ENCODE measurements around the gene MRGPRF.
"Not testable (repeated sequence)": the region's sequence is repeated elsewhere in the genome, so short reads cannot be mapped to it uniquely, and the experiment has no call there.

The MRGPRF gene

DNA sequence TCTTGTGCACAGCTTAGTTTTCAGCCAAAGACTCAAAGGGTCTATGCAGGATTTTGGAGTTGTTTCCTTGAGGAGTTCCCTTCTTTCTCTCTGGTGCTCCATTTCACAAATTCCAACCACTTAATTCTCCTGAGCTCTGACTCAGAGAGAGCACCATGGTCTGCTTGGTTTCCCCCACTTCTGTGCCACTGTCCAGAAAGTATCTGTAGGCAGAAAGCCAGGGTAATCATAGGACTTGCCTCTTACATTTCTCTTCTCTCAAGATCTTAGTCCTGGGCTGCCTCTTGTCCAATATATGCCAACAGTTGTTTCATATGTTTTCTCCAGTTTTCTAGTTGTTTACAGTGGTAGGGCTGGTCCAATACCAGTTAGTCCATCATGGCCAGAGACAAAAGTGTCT, 25.8 kb downstream of the MRGPRF start:
- DNase-seq (ENCODE audit: low read depth) = no peak

- no peak for DNase-seq (ENCODE audit: low read depth)
These were observed 29.2 kb downstream of the MRGPRF start for GRCh38 chr11:68983801-68984200.

- DNase-seq (ENCODE audit: low read depth) = no peak
These were observed 30.9 kb downstream of the MRGPRF start for GRCh38 chr11:68982134-68982533.

DNA sequence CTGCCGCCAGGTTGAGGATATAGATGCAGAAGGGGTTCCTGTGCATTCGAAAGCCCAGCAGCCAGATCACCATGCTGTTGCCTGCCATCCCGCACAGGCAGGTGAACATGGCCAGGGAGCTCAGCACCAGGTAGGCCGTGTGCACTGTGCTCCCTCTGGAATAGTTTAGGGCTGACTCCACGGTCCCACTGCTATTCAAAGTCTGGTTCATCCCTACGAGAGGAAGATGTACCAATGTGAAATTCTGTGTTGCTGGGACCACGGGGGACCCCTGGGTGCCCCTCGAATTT, 32.3 kb downstream of the MRGPRF start, which contains the start of gene MRGPRD:
Gene MRGPRD, minus strand, starts transcription at position 211 of the 290 bp plus-strand sequence. Its CDS starts 0 bp downstream, at position 211.
- DNase-seq (ENCODE audit: low read depth) = no peak

GRCh38 chr11:68979931-68980775, 32.9 kb downstream of the MRGPRF start:
- DNase-seq (ENCODE audit: low read depth) = no peak

DNA sequence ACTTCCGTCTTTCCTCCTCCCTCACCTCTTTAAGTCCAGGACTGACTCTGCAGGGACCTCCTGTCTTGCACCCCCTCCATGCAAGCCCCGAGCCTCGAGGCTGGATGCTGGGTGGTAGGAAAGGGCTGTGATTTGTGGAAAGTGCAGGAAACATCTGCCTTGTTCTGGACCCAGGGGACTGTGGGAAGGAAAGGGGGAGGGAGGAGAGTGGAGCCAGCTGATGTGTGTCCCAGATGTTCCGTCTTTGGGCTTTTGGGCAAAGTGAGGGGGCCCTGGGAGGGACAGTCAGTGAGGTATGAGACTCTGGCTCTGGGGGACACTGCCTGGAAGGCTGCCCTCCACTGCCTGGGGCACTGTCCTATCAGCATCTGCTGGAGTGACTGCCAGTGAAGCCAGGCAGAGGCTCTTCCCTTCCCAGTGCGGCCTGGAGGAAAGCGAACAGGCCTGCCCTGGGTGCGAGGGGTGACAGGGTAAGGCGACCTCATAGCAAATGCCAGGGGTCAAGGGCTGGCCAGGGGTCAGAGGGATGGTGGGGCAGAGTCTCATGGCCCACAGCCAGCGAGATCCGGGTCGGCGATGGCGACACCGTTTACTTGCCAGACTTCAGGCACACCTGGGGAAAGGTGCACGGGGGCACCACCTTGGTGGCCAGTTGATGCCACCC, 34.0 kb downstream of the MRGPRF start:
- no peak for DNase-seq (ENCODE audit: low read depth)

GRCh38 chr11:68978626-68978930, 34.5 kb downstream of the MRGPRF start:
- DNase-seq (ENCODE audit: low read depth) = no peak

DNA sequence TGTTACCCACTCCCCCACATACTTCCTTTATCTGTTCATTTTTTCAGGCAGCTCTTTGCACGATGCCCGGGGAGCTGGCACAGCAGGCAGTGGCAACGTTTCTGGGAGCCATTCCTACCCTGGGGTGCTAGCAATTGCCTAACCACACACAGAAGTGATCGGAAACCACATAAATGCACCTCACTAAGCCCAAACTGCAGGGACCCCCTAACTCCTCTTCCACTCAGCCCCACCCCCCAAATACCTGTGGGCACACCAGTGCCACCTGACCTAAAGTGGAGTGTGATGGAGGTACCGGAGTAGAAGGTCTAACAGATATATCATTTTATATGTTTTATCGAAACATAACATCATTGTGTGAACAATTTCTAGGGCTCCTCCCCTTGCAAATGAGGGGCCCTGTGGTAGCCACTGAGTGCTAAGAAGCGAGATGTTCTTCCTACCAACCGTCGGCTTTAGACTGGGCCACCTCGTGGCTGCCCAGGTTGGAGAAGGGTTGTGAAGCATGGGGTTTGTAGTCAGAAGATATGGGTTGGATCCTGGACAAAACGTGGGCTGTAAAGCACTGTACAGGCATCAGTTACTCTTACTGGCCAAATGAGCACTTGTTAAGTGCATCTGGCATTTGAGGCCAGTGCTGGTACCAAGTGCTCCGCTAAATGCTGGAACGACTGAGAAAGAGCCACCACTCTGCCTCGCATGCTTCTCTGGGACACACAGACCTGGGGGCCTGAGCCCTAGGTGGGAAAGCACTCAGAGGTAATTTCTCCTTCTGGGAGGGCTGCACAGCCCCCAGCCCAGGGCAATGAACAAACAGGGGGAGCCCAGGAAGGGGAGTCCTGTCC, 35.0 kb downstream of the MRGPRF start:
- DNase-seq (ENCODE audit: low read depth) = no peak

- no peak for DNase-seq (ENCODE audit: low read depth)
These were observed 36.5 kb downstream of the MRGPRF start for GRCh38 chr11:68976563-68976962.

DNA sequence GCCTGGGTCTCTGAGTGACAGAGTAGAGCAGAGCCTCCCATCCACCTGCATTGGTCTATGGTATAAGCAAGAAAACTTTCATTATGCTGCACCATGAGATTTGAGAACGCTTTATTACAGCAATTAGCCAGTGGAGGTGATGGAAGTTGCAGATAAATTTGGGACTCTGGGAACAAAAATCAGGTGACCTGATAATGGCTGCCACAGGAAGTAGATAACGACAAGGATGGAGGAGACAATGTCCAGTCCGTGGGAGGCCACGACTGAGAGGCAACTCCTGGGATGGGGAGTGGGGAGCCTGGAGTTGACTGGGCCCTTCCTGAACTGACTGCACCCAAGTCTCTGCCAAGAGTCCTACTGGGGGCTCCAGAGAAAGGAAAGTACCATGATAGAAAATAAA, 37.0 kb downstream of the MRGPRF start:
- DNase-seq (ENCODE audit: low read depth) = no peak

GRCh38 chr11:68974421-68975194, 38.4 kb downstream of the MRGPRF start:
- no peak for DNase-seq (ENCODE audit: low read depth)

DNA sequence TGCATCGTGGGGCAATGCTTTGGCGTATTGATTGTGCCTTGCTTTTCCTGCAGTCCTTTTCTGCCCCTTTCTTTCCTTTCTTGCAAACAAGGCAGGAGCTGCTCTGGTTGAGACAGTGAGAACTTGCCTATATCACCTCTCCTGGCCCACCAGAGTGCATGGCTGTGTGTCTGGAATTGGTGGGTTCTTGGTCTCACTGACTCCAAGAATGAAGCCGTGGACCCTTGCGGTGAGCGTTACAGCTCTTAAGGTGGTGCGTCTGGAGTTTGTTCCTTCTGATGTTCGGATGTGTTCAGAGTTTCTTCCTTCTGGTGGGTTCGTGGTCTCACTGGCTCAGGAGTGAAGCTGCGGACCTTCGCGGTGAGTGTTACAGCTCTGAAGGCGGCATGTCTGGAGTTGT, 39.3 kb downstream of the MRGPRF start:
- DNase-seq (ENCODE audit: low read depth) = not testable (repeated sequence)

- DNase-seq (ENCODE audit: low read depth) = no peak
These were observed 39.8 kb downstream of the MRGPRF start for GRCh38 chr11:68973219-68973618.

DNA sequence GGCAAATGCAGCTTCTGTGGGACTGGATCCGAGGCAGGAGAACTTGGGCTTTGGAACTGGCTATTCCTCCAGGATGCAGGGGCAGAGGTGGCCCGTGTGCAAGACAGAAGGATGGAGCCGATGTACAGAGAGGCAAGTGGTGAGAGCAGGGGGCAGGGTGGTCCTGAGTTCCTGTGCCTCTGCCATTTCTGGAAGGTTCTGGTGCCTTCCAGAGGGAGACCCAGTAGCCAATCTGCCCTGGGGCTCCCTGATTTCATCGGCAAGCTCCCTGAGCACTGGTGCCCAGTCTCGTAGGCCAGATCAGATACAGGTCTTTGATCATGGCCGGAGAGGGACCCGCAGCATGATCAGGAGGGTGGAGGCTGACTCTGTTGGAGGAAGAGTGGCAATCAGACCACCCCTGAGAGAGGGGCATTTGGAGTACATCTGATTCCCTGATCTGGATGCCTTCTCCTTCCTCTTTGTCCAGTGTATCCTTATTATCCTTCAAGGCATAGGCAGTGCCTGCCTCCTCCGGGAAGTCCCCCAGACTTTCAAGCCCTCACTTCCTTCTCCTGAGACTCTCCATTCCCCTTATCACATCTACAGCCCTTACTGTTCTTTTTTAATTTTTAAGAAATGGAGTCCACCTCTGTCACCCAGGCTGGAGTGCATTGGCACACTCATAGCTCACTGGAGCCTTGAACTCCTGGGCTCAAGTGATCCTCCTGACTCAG, 42.0 kb downstream of the MRGPRF start:
- no peak for DNase-seq (ENCODE audit: low read depth)

DNA sequence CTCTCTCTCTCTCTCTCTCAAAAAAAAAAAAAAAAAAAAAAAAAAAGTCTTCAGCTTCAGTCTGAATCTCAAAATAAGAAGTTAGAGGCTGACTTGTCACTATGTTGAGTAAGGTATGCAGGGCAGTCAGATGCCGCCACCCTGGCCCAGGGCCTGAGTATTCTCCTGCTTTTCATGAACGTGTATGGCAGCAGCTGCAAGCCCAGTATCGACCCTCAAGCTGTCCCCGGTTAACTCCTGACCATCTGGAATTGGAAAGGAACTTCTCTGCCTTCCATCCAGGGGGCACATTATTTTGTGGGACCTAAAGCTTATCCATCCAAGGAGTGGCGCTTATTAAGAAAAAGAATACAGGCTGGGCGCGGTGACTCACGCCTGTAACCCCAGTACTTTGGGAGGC, 43.7 kb downstream of the MRGPRF start:
- DNase-seq (ENCODE audit: low read depth) = no peak

- DNase-seq (ENCODE audit: low read depth) = no peak
These were observed 44.5 kb downstream of the MRGPRF start for GRCh38 chr11:68968306-68969250.

- DNase-seq (ENCODE audit: low read depth) = no peak
These were observed 45.9 kb downstream of the MRGPRF start for GRCh38 chr11:68966894-68967780.

- no peak for DNase-seq (ENCODE audit: low read depth)
These were observed 46.9 kb downstream of the MRGPRF start for GRCh38 chr11:68965901-68966853.
